GM18870 (cell line): ENCODE data around the gene HES6.
A peak's percentile ranks its signal among the peaks of the same experiment; 100 is the strongest.

Experiments
- ATAC-seq: cut with Tn5 transposase; IDR thresholded peaks from one replicate; pipeline ENCODE4 v1.9.1; 2021; ENCODE audit warnings: moderate library complexity; ENCODE audit not compliant: unreplicated experiment

Gene HES6

GRCh38 chr2:238203094-238203972 lies 36.5 kb downstream of the HES6 start, which contains the start of gene ILKAP:
ILKAP (minus strand) TSS chr2:238203695; CDS start chr2:238203553, 142 bp downstream.
- peak; percentile 70 for ATAC-seq

GRCh38 chr2:238202326-238203093 lies 37.3 kb downstream of the HES6 start:
- no peak for ATAC-seq

- no peak for ATAC-seq
Measured at GRCh38 chr2:238190445-238190844, 49.4 kb downstream of the HES6 start.
